ENCODE measurements around the gene DMTF1.
A peak's percentile ranks its signal among the peaks of the same experiment; 100 is the strongest.
"Not testable (repeated sequence)": the region's sequence is repeated elsewhere in the genome, so short reads cannot be mapped to it uniquely, and the experiment has no call there.

The DMTF1 gene

DNA sequence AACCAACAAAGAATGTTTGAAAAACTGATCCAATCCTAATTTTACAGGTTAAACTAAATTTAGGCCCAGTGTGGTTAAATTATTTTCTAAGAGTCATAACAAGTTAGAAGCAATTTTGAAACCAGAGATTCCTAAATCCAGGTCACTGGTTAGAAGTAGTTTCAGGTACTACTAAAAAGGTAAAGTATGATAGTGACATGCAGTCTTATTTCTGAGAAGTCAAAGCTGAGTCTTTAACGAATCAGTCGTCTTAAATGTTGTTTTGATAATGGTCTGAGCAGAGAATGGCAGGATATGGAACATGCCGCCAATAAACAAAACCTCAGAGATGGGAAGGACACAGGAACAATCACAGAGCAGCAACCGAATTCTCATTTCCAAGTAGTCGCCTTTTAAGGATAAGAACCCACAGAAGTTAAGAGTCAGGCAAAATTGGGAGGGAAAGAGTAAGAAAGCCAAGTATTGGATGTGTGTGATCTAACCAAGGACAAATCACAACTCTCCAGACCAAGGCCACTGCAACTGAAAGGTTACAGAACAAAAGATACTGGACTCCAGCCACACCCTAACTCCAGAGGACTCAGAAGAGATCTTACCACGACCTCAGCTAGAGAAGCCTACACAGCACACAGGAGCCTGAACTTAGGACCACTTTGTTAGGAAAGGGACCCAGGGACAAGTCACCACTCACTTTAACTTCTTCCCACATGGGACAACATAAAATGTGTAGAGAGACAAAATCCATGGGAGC, 47.6 kb downstream of the DMTF1 start:
- DNase-seq (ENCODE audit: low spot score), result no peak

- DNase-seq (ENCODE audit: low spot score), result no peak
Observed at GRCh38 chr7:87202208-87202607, 50.0 kb downstream of the DMTF1 start.

GRCh38 chr7:87202705-87203104, 50.5 kb downstream of the DMTF1 start:
- no peak for DNase-seq (ENCODE audit: low spot score)

- not testable (repeated sequence) for DNase-seq (ENCODE audit: low spot score)
Observed at GRCh38 chr7:87203929-87204328, 51.7 kb downstream of the DMTF1 start.

DNA sequence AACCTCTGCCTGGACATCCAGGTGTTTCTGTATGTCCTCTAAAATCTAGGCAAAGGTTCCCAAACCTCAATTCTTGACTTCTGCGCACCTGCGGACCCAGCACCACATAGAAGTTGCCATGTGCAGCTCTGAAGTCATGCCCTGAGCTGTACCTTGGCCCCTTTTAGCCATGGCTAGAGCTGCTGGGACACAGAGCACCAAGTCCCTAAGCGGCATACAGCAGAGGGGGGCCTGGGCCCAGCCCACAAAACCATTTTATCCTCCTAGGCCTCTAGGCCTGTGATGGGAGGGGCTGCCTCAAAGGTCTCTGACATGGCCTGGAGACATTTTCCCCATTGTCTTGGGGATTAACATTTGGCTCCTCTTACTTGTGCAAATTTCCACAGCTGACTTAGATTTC, 52.7 kb downstream of the DMTF1 start:
- DNase-seq (ENCODE audit: low spot score), result no peak

- DNase-seq (ENCODE audit: low spot score), result not testable (repeated sequence)
Observed at GRCh38 chr7:87205701-87206100, 53.4 kb downstream of the DMTF1 start.

- no peak for DNase-seq (ENCODE audit: low spot score)
Observed at GRCh38 chr7:87206361-87206760, 54.1 kb downstream of the DMTF1 start.

DNA sequence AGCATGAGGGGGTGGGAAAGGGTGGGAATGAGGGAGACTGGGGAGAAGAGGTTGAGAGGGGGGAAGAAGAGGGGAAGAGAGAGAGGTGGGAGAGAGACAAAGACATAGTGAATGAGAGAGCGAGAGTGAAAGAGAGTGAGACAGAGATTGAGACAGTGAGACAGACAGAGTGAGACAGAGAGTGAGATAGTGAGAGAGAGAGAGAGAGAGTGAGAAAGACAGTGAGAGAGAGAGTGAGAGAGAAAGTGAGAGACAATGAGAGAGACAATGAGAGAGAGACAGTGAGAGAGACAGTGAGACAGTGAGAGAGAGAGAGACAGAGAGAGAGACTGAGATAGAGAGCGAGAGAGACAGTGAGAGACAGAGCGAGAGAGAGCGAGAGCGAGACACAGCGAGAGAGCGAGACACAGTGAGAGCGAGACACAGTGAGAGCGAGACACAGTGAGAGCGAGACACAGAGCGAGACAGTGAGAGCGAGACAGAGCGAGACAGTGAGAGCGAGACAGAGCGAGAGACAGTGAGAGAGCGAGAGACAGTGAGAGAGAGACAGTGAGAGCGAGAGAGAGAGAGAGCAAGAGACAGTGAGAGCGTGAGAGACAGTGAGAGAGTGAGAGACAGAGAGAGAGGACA, 57.2 kb downstream of the DMTF1 start:
- DNase-seq (ENCODE audit: low spot score), result no peak

DNA sequence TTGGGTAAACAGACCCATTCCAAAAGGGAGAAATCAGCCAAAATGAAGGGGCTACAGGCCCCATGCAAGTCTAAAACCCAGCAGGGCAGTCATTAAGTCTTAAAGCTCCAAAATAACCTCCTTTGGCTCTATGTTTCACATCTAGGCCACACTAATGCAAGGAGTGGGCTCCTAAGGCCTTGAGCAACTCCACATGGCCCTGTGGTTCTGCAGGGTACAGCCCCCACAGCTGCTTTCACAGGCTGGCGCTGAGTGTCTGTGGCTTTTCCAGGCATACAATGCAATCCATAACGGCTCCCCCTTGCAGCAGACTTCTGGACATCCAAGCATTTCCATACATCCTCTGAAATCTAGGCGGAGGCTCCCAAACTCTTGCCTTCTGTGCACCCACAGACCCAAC, 58.3 kb downstream of the DMTF1 start:
- DNase-seq (ENCODE audit: low spot score), result no peak

DNA sequence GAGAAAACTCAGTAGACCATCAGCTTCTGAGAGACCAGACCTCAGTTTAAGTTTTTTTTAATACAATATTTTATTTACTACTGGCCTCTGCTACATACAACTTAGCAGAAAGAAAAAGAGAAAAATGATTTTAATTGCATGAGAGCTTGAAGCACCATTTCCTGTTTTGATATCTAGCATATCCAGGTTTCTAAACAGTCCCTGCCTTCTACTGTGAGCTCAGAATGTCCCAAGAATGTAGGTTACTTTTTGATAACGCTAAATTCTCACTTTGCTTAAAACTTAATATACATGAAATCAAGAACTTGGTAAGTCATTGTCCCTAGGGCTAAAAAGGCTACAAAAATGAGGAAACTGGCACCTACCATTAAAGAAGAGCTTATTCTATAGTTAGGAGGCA, 60.2 kb downstream of the DMTF1 start:
- no peak for DNase-seq (ENCODE audit: low spot score)

DNA sequence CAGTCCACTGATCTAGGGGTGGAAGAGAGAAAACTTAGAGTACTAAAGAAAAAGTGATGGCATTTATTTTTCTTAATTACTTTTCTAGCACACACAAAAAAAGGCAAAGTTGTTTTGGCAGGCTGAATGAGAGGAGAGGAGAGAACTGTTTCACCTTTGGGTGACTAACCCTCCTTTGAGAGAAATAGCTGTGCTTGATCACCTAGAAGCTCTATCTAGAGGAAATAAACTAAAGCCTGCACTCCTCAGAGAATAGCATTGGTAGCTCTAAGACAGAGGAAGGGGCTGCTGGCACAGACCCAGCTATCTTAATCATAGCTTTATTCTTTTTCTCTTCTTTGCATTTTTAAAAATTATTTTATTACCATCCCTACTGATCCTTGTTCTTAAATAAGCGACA, 61.0 kb downstream of the DMTF1 start:
- no peak for DNase-seq (ENCODE audit: low spot score)

- DNase-seq (ENCODE audit: low spot score), result no peak
Observed at GRCh38 chr7:87213811-87214210, 61.6 kb downstream of the DMTF1 start.

- no peak for DNase-seq (ENCODE audit: low spot score)
Observed at GRCh38 chr7:87215046-87215445, 62.8 kb downstream of the DMTF1 start.

- DNase-seq (ENCODE audit: low spot score), result no peak
Observed at GRCh38 chr7:87216701-87217508, 64.7 kb downstream of the DMTF1 start.

- DNase-seq (ENCODE audit: low spot score), result no peak
Observed at GRCh38 chr7:87217983-87218653, 65.9 kb downstream of the DMTF1 start.

DNA sequence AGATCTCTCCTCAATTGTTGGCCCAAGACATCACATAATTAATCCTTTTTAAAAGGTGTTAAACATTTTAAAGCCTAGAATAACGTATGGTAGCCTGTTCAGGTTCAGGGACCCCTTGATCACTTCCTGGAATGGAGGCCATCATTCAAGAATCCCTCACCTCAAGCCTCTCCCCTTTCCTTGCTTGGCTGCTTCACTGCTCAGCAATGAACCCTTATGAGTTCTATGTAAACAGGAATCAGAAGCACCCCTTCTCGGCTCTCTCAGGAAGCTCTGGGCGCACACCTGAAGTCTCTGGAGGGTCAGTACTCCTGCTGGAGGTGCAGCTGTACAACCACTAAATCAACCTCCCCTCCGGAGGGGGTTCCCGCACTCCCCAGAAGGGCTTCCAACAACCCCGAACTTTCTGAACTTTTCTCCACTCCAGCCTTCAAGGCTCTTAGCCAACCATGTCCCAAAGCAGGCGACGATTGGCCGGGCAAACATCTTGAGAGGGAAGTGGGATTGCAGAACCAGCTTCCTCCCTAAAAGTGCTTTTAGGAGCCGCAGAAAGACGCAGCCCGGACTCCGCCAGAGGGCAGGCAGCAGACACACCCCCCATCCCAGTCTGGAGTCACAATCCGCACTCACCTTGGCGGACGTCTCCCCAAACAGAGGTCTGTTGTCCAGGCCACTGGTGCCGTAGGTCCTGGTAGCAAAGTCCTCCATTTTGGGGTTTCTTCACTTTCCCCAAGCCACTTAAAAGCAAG, 66.7 kb downstream of the DMTF1 start:
- DNase-seq (ENCODE audit: low spot score), result peak; percentile 54

- peak; percentile 72 for DNase-seq (ENCODE audit: low spot score)
Observed at GRCh38 chr7:87219545-87220025, 67.3 kb downstream of the DMTF1 start, which contains the start of gene TMEM243. Gene TMEM243 (minus strand): TSS chr7:87219732. CDS start chr7:87219503, 229 bp downstream.

DNA sequence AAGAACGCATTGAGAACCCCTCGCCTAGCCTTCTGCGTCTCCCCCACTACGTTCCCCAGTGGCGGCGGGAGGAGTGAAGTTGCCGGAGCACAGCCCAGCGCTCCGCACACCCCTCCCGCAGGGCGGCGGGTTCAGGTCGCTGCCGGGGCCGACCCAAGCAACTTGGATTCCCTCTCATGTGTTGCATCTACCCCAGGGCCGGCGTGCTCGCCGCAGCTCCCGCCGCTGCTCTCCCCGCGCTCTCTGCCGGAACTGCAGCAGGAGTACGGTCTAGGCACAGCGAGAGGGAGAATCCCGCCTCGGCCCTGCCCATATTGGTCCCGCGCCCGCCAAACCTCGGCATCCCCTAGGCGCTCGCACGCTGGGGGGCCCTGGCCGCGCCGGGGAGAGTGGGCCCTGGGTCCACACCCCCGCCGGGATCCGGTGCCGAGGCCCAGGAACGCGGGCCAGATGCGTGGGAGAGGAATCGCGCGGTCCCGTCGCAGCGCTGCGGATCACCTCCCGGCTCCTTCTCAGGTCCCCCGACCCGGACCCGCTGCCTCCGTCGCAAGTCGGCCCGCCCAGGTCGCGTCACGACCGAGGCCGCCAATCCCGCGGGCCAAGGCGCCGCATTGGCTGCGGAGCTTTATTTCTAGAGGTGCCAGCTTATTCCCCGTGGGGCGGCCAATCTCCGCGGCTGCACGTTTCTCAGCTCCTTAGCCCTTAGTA, 67.9 kb downstream of the DMTF1 start:
- peak; percentile 85 for DNase-seq (ENCODE audit: low spot score)

GRCh38 chr7:87220734-87221215, 68.5 kb downstream of the DMTF1 start:
- DNase-seq (ENCODE audit: low spot score), result peak; percentile 21

DNA sequence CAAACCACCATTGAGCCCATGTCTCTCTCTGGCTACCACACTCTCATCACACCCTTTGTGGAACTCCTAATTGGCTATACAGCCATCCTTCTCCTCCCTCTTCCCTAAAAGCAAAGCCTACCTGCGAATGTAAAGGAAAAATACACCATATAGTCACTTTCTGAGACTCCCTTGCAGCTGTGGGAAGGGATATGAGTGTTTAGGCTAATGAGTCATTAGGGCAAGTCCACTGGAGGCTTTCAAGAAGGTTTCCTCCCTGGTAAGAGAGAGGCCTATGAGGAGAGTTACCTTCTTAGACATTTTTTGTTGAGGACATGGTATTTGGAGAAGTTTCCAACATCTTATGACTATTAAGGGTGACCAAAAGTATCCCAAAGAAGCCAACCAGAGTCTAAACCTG, 71.4 kb downstream of the DMTF1 start:
- peak; percentile 18 for DNase-seq (ENCODE audit: low spot score)

- DNase-seq (ENCODE audit: low spot score), result no peak
Observed at GRCh38 chr7:87225696-87226095, 73.4 kb downstream of the DMTF1 start.
